ENCODE measurements around the gene MKKS. TPM values are rescaled to one million over a fixed set of nuclear protein-coding genes. Genes with fewer than 3 reads are reported as not detected.

Gene MKKS
- total and polyA plus RNA-seq, 9 of the 15 experiments (the other 6 are each of a cell fraction or from before 2014, with no cell fraction given): 6.8 to 26.8 (median 12.0) TPM

- no peak for TF ChIP-seq NCOA2 (IDR thresholded peaks at IDR 0.05; ENCODE audit: partially characterized antibody in 2 of 2)
- TF ChIP-seq ZFX (CRISPR knock-in tag; IDR thresholded peaks at IDR 0.05): peak; percentile 83
- no peak for TF ChIP-seq ZBTB8A (IDR thresholded peaks at IDR 0.05; ENCODE audit: partially characterized antibody)
- no peak for TF ChIP-seq POU5F1 (IDR thresholded peaks at IDR 0.05; ENCODE audit: borderline replicate concordance, low read depth, low read length, partially characterized antibody)
- TF ChIP-seq ZNF121 (CRISPR knock-in tag; conservative IDR thresholded peaks at IDR 0.05): no peak
- peak; percentile 67; the same call in 1 of the 2 replicates for TF ChIP-seq DIDO1 (tag; IDR thresholded peaks at IDR 0.05; ENCODE audit: low read depth)
- TF ChIP-seq ZEB2 (IDR thresholded peaks at IDR 0.05): 0 out of 2 replicates have a peak, but pooled peaks have one; percentile 17
- no peak for TF ChIP-seq CHAMP1 (IDR thresholded peaks at IDR 0.05)
- no peak for TF ChIP-seq CREB3L1 (IDR thresholded peaks at IDR 0.05; ENCODE audit: borderline replicate concordance, low read depth)
- no peak for TF ChIP-seq CHD4 (IDR thresholded peaks at IDR 0.05; ENCODE audit: insufficient read depth, insufficient replicate concordance, low read depth, low read length, poor library complexity, severe bottlenecking)
- no peak for TF ChIP-seq YBX1 (IDR thresholded peaks at IDR 0.05)
- no peak for TF ChIP-seq SNRNP70 (optimal IDR thresholded peaks at IDR 0.05; ENCODE audit: low read depth, low read length)
- no peak for TF ChIP-seq SMARCE1 (IDR thresholded peaks at IDR 0.05)
- TF ChIP-seq CGGBP1 (CRISPR knock-in tag; IDR thresholded peaks at IDR 0.05): no peak
- no peak for TF ChIP-seq ZC3H4 (CRISPR knock-in tag; IDR thresholded peaks at IDR 0.05; ENCODE audit: borderline replicate concordance)
- TF ChIP-seq ARID2 (IDR thresholded peaks at IDR 0.05): no peak
- no peak for TF ChIP-seq TAF15 (IDR thresholded peaks at IDR 0.05; ENCODE audit: low read depth, low read length)
- peak; percentile 56 for TF ChIP-seq VEZF1 (CRISPR knock-in tag; IDR thresholded peaks at IDR 0.05)
- no peak for TF ChIP-seq ARHGAP35 (IDR thresholded peaks at IDR 0.05; ENCODE audit: partially characterized antibody)
- TF ChIP-seq THRAP3 (IDR thresholded peaks at IDR 0.05; ENCODE audit: borderline replicate concordance): no peak
Observed at GRCh38 chr20:10434832-10435812, 1.1 kb upstream of the MKKS start, which contains the start of gene SLX4IP (continued).
